ENCODE data around the gene ILKAP.

The ILKAP gene

DNA sequence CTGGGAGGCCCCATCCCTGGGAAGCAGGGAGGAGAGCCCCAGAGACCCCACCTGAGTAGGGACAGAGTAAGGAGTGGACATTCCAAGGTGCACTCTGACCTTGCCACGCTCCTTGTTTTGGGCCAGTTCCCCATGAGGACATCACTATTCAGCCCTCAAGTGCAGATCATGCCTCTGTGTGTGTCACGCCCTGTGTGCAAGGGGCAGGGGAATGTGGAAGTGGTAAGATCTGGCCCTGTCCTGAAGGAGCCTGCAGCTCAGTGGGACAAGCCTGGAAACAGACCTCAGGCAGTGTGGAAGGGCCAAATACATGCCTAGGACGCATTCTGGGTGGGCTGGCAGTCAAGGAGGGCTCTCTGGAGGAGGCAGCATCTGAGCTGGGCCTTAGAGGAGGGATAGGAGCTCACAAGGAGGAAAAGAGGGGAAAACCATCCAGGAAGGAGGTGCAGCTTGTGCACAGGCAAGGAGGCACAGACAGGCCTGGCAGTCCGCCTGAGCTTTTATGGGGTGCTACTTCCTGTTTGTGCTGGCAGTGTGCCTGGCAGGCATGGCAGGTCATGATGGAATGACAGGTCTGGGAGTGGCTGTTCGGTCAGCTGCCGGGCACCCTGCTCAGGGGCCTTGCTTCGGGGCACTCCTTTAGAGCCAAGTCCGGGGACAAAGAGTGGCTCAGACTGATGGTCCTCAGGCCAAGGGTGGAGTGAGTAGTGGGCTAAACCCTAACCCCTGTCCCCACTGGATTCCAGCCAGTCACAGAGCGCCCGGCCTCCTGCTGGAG lies 61.8 kb downstream of the ILKAP start:
- DNase-seq (ENCODE audit: low read depth, low spot score) = no peak
- H3K4me3 ChIP-seq (ENCODE audit: low read length) = no peak overlapping the region

DNA sequence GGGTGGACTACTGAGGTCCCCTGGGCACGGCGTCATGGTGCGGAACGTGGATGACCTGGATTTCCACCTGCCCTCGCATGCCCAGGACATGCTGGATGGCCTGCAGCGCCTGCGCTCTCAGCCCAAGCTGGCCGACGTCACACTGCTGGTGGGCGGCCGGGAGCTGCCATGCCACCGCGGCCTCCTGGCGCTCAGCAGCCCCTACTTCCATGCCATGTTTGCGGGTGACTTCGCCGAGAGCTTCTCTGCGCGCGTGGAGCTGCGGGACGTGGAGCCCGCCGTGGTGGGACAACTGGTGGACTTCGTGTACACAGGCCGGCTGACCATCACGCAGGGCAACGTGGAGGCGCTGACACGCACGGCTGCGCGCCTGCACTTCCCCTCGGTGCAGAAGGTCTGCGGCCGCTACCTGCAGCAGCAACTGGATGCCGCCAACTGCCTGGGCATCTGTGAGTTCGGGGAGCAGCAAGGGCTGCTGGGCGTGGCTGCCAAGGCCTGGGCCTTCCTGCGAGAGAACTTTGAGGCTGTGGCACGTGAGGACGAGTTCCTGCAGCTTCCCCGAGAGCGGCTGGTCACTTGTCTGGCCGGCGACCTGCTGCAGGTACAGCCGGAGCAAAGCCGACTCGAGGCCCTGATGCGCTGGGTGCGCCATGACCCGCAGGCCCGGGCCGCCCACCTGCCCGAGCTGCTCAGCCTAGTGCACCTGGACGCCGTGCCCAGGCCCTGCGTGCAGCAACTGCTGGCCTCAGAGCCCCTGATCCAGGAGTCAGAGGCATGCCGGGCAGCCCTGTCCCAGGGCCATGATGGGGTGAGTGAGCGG lies 62.6 kb downstream of the ILKAP start:
- DNase-seq (ENCODE audit: low read depth, low spot score) = no peak
- H3K4me3 ChIP-seq (ENCODE audit: low read length) = no peak overlapping the region

DNA sequence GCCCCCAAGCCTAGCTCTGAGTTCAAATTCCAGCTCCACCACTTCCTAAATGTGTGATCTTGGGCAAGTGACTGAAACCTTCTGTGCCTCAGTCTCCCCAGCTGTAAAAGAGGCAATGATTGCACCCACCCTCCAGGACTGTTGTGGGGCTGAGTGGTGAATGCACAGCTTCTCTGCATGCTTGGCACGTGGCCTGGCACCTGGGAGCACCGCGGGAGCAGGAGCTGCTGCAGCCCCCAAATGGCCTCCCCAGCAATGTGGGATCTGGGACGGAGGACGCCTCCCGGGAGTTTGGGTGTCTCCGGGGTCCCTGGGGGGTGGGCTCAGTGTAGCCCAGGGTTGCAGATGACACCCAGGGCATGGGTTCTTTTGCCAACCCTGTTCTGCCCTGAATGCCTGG lies 63.5 kb downstream of the ILKAP start:
- no peak overlapping the region for H3K4me3 ChIP-seq (ENCODE audit: low read length)
- DNase-seq (ENCODE audit: low read depth, low spot score) = no peak

DNA sequence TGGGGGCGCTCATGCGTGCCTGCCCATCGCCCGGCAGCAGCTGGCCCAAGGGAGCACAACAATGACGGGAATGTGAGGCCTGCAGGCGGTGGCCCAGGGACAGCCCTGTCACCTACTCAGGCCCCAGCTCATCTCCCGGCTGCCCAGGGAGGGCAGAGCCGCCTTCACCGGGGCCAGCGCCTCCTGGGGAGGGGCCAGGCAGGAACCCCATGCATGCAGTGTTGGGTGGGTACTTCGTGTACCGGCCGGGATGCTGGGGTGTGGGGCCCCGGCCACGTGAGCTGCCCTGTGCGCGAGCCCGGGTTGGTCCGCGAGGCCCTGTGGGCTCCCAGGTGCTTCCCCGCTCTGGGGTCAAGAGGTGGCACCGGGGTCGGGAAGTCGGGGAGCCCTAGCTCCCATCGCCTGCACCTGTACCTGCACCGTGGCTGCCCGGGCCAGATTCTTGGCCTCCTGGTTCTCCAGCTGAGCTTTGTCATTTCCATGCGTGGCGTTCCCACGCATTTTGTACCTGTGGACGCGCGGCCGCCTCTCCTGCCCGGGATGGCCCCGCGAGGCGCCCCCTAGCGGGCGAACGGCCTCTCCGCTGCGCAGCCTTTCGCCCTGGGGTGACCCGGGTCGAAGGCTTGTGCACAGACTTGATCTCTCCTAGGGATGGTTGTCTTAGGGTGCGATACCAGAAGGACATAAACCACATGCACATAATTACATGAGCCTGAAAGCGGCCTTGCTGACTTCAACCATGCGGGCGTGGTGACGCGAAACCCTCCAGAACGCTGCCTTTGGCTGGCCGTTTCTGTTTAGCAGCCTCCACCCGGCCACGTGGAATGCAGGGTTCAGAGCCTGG lies 64.1 kb downstream of the ILKAP start:
- no peak overlapping the region for H3K4me3 ChIP-seq (ENCODE audit: low read length)
- no peak for DNase-seq (ENCODE audit: low read depth, low spot score)

DNA sequence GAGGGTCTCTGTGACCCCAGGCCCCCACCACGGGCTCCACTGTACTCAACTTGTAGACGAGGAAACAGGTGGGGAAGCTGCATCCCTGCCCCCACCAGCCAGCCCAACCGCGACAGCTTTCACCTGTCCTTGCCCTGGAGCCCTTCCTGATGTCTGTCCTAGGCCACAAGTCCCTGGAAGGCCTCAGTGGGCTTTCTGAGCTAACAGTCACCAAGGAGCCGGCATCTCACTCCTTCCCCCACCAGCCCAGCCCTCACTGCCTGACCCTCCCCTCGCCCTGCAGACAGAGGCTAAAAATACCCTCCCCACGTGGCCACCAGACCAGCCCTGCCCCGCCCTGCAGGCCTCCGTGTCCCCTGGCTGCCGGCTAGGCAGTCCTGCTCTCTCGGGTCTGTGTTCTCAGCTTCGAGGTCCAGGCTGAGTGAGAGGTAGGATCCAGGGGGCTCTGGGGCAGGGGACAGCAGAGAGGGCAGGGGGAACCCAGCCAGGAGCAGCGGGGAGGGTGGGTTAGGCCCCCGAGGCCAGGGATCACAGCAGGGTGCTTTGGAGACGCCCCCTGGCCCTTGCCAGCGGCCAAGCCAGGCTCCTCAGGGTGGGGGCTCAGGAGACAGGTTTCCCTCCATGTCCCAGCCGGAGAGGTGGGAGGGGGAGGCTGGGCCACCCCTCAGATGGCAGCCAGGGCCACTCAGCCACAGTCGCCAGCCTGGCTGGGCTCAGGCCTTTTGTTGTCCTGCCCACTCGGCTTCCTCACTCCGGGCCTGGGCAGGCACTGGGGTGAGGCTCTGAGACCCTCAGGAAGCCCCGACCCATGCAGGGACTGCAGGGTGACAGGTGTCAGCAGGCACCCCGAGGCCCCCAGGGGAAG lies 64.9 kb downstream of the ILKAP start, which contains the start of gene KLHL30:
TSS of gene KLHL30 (plus strand) at position 338 of the 865 bp plus-strand sequence. CDS start 2,087 bp downstream, outside the sequence.
- no peak for DNase-seq (ENCODE audit: low read depth, low spot score)
- H3K4me3 ChIP-seq (ENCODE audit: low read length) = no peak within 1 kb of the TSS

DNA sequence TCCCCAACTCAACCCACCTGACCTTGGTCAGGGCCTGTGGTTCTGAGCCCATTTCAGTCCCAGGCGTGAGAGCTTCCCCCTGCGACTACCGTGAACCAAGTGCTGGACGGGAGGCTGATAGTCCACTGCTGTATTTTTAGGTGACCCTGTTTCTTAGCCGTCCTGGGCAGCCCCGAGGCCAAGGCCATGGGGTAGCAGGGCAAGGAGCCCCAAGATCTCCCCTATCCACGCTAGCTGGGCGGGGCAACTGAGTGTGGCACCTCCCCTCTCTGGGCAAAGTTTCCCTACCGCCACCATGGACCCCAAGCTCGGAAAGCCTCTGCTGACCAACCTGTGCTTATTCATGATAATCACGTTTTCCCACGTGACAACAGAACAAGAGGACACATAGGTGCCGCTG lies 65.6 kb downstream of the ILKAP start:
- DNase-seq (ENCODE audit: low read depth, low spot score) = no peak
- no peak overlapping the region for H3K4me3 ChIP-seq (ENCODE audit: low read length)

DNA sequence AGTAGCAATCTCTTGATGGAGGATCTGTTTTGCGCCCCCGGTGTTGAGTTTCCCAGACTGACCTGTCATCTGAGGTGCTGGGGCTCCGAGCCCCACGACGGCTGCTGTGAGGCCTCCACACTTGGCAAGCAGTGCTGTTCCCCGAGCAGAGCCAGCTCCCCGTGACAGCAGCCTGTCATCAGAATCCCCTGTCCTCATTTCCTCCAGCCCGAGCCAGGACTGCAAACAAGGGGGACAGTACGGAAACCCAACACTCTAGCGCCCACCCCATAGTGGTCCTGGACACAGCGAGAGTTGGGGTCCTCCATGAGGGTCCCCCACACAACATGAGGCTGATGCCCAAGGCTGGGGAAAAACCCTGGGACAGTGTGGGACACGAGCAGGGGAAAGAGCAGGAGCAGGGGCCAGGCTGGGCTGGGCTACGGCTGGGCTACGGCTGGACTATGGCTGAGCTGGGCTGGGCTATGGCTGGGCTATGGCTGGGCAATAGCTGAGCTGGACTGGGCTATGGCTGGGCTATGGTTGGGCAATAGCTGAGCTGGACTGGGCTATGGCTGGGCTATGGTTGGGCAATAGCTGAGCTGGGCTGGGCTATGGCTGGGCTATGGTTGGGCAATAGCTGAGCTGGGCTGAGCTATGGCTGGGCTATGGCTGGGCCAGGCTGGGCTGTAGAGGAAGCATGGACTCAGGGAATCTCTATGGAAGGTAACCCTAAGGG lies 66.5 kb downstream of the ILKAP start:
- H3K4me3 ChIP-seq (ENCODE audit: low read length) = no peak overlapping the region
- no peak for DNase-seq (ENCODE audit: low read depth, low spot score)

DNA sequence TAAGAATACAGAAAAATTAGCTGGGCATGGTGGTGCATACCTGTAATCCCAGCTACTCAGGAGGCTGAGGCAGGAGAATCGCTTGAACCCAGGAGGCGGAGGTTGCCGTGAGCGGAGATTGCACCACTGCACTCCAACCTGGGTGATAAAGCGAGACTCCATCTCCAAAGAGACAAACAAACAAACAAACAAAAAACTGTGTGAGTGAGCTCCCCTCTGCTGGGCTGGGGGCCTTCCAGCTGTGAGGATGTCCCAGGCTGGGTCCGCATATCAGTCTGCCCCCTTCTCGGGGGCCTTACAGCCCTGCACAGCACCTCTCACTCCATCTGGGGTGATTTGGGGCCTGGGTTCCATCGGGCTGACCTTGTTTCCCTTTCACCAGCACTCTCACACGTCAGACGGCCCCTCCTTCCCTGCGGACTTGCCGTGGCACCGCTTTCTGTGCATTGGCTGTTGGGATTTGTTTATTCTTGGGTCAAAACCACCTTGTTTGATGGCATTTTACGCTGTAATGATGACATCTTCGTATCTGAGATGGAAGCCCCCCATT lies 67.8 kb downstream of the ILKAP start:
- H3K4me3 ChIP-seq (ENCODE audit: low read length) = no peak overlapping the region
- no peak for DNase-seq (ENCODE audit: low read depth, low spot score)

DNA sequence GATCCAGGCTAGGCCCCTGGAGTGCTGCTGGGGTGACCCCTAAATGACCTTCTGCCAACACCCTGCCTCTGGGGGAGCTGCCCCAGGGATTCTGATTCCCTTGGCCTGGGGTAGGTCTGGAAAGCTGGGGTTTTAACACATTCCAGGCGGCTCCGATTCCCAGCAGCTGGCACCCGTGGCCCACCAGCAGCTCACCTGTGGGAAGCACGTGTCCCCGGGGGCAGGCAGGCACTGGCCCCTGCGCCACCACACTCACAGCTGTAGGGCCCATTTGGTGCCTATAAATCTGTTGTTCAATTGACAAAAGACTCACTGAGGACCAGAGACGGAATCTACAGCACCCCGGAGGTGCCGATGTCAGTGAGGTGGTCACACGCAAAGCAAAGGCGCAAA lies 69.1 kb downstream of the ILKAP start:
- H3K4me3 ChIP-seq (ENCODE audit: low read length) = no peak overlapping the region
- DNase-seq (ENCODE audit: low read depth, low spot score) = no peak

DNA sequence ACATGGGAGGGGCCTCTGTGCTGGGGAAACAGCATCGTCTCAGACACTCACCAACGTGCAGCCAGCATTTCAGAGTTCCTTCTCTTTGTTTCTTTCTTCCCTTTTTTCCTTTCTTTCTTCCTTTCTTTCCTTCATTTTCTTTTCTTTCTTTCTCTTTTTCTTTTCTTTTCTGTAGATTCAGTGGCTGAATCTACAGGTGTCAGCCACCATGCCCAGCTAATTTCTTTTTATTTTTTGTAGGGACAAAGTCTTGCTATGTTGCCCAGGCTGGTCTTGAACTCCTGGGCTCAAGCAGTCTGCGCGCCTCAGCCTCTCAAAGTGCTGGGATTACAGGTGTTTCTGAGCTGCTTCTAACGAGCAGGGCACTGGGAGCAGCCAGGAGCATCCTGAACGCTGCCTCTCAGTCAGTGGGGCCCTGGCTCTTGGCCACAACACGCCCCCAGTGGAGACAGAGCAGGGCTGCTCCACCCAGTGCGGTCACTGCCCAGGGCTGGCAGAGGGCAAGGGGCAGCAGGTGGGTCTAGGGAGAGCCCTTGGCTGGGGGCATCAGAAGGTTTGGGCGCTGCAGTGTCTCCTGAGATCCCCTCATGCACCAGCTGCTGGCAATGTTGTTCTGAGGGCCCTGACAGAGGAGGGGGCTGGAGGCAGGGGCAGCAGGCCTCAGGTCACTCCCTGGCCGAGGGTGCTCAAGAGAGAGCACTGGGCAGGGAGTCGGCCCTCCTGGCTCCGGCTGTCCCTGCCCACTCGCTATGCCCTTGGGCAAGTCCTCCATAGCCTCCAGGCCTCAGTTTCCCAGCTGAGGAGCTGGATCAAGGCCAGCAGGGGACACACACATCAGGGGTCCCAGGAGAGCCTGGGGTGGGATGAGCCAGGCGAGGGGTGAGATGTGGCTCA lies 69.7 kb downstream of the ILKAP start:
- H3K4me3 ChIP-seq (ENCODE audit: low read length) = no peak overlapping the region
- no peak for DNase-seq (ENCODE audit: low read depth, low spot score)

DNA sequence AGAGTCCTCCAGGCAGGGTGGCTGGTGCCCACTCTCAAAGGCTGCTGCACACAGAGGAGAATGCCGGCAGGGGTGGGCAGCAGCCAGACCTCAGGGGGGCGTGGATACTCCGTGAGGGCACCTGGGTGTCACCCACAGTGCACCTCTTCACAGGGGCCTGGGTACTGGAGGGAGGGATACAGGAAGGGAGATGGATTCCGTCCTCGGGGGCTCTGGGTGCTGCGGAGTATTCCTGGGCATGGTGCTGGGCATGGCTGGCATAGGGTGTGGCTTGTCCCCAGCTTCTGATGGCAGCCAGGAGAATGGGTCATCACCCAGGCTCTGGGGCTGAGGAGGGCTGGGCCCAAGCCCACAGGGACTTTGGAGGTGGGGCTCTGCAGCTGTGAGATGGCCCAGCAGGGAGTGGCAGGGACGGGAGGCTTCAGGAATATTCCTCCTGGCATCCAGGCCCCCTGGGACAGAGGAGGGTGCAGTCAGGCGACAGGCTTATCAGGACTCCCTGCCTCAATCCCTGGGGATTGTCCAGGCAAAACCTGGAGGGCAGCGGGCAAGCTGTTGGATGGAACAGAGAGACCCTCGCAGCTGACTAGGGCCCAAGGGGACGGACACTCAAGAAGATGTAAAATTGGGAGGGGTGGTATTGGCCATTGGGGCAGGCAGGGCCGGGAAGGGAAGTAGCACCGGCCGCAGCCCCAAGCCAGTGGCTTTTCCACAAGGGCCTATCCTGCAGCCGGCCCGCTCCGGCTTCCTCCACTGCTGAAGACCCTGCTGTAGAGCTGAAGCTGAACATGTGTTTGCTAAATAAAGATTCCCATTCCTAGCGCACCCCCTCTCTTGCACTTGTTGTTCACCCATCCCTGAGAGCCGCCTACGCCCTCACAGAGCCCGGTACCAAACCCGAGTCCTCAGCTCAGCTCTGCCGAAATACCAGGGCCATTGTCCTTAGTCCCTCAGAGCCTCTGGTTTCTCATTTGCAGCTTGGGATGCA lies 70.7 kb downstream of the ILKAP start:
- no peak for DNase-seq (ENCODE audit: low read depth, low spot score)
- H3K4me3 ChIP-seq (ENCODE audit: low read length) = no peak overlapping the region

DNA sequence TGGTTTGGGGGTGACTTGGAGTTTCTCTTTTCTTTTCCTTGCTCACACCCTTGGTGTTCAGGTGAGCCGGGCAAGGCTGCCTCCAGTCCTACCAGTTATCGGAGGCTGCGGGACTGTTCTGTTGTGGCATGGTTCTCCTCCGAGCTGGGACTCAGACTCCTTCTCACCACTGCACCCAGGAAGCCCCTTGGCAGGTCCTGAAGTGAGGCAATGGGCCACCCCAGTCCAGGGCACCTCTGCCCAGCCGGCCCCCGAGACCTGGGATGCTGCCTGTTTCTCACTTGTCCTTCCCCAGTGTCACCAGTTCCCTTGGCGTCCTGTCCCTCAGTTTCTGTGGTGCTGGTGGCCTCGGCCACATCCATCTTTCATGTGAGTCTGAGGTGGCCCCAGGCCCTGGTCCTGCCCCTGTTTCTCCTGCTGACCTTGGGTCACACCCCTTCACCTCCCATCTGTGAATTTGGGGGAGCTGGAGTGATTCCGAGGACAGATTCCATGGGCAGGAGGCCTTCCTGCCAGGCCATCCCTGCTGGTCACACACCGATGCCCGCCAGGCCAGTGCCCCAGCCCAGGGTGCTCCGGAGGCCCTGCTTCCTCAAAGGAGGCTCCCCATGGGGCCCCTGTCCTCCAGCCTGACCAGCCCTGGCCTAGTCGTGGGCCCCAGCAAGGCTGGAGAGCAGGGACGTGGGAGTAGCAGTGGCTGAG lies 71.6 kb downstream of the ILKAP start:
- no peak for DNase-seq (ENCODE audit: low read depth, low spot score)
- H3K4me3 ChIP-seq (ENCODE audit: low read length) = no peak overlapping the region

DNA sequence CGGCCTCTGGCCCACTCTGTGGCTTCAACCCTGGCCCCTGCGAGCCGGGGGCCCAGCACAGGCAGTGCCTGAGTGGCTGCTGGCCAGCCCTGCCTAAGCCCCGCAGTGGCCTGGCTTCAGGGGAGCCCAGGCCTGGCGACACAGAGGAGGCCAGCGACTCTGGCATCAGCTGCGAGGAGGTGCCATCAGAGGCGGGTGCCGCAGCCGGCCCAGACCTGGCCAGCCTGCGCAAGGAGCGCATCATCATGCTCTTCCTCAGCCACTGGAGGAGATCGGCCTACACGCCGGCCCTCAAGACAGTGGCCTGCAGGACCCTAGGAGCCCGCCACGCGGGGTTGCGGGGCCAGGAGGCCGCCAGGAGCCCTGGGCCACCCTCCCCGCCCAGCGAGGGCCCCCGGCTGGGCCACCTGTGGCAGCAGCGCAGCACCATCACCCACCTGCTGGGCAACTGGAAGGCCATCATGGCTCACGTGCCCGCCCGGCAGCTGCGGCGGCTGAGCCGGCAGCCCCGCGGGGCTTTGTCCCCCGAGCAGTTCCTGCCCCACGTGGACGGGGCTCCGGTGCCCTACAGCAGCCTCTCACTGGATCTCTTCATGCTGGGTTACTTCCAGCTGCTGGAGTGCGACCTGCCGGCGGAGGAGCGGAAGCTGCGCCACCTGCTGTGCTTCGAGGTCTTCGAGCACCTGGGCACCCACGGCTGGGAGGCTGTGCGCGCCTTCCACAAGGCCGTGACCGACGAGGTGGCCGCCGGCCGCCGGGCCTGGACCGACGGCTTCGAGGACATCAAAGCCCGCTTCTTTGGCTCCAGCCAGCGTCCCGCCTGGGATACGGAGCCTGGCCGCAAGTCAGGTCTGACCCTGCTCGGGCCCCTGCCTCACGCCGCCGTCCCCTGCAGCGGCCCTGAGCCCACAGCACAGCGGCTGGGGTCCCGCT lies 72.5 kb downstream of the ILKAP start:
- no peak overlapping the region for H3K4me3 ChIP-seq (ENCODE audit: low read length)
- DNase-seq (ENCODE audit: low read depth, low spot score) = no peak

DNA sequence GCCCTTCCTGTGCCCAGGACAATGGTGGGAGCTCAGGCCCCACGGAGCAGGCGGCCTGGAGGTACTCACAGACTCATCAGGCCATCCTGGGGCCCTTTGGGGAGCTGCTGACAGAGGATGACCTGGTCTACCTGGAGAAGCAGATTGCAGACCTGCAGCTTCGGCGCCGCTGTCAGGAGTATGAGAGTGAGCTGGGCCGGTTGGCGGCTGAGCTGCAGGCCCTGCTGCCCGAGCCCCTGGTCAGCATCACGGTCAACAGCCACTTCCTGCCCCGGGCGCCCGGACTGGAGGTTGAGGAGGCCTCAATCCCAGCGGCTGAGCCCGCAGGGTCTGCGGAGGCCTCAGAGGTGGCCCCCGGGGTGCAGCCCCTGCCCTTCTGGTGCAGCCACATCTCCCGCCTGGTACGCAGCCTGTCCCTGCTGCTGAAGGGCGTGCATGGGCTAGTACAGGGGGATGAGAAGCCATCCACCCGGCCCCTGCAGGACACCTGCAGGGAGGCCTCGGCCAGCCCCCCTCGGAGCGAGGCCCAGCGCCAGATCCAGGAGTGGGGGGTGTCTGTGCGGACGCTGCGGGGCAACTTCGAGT lies 73.3 kb downstream of the ILKAP start:
- no peak overlapping the region for H3K4me3 ChIP-seq (ENCODE audit: low read length)
- no peak for DNase-seq (ENCODE audit: low read depth, low spot score)

Data from Jurkat, Clone E6-1 (cell line).